ENCODE results near the gene PAIP2B.

DNA sequence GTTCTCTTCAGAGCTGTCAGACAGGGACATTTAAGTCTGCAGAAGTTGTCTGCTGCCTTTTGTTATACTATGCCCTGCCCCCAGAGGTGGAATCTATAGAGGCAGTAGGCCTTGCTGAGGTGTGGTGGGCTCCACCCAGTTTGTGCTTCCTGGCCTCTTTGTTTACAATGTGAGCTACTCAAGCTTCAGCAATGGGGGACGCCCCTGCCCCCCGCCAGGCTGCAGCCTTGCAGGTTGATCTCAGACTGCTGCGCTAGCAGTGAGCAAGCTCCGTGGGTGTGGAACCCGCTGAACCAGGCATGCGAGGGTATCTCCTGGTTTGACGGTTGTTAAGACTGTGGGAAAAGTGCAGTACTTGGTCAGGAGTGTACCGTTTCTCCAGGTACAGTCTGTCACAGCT is 24.0 kb upstream of the PAIP2B start:
- TF ChIP-seq, protein P1, sequence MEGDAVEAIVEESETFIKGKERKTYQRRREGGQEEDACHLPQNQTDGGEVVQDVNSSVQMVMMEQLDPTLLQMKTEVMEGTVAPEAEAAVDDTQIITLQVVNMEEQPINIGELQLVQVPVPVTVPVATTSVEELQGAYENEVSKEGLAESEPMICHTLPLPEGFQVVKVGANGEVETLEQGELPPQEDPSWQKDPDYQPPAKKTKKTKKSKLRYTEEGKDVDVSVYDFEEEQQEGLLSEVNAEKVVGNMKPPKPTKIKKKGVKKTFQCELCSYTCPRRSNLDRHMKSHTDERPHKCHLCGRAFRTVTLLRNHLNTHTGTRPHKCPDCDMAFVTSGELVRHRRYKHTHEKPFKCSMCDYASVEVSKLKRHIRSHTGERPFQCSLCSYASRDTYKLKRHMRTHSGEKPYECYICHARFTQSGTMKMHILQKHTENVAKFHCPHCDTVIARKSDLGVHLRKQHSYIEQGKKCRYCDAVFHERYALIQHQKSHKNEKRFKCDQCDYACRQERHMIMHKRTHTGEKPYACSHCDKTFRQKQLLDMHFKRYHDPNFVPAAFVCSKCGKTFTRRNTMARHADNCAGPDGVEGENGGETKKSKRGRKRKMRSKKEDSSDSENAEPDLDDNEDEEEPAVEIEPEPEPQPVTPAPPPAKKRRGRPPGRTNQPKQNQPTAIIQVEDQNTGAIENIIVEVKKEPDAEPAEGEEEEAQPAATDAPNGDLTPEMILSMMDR (IDR thresholded peaks at IDR 0.05), result no peak
- TF ChIP-seq POLR2A (IDR thresholded peaks at IDR 0.05), result no peak

Data from right lobe of liver (tissue), 4 donors.